GM19455 (cell line): ENCODE measurements around the gene SYNPO.

Experiments used
- ATAC-seq: cut with Tn5 transposase; IDR thresholded peaks from one replicate; pipeline ENCODE4 v1.9.1; 2021; ENCODE audit not compliant: unreplicated experiment

SYNPO gene

GRCh38 chr5:150625164-150625535, 15.3 kb upstream of the SYNPO start:
- no peak for ATAC-seq

- ATAC-seq = no peak
Measured at GRCh38 chr5:150625831-150626746, 14.4 kb upstream of the SYNPO start.

GRCh38 chr5:150626853-150627276, 13.6 kb upstream of the SYNPO start:
- no peak for ATAC-seq

- no peak for ATAC-seq
Measured at GRCh38 chr5:150627731-150628545, 12.5 kb upstream of the SYNPO start.

GRCh38 chr5:150628936-150629485, 11.4 kb upstream of the SYNPO start:
- ATAC-seq = no peak

GRCh38 chr5:150630016-150630415, 10.4 kb upstream of the SYNPO start:
- ATAC-seq = no peak

- no peak for ATAC-seq
Measured at GRCh38 chr5:150630461-150631325, 9.8 kb upstream of the SYNPO start.

GRCh38 chr5:150631326-150631701, 9.1 kb upstream of the SYNPO start:
- no peak for ATAC-seq

GRCh38 chr5:150632305-150633160, 7.9 kb upstream of the SYNPO start:
- no peak for ATAC-seq

GRCh38 chr5:150633429-150633828, 7.0 kb upstream of the SYNPO start:
- no peak for ATAC-seq

GRCh38 chr5:150636391-150637244, 3.8 kb upstream of the SYNPO start:
- ATAC-seq = no peak

- ATAC-seq = no peak
Measured at GRCh38 chr5:150637245-150638052, 3.0 kb upstream of the SYNPO start.

GRCh38 chr5:150638053-150638444, 2.4 kb upstream of the SYNPO start:
- no peak for ATAC-seq

- no peak for ATAC-seq
Measured at GRCh38 chr5:150638488-150639376, 1.7 kb upstream of the SYNPO start.

GRCh38 chr5:150639377-150639692, 1.1 kb upstream of the SYNPO start:
- ATAC-seq = no peak

- no peak for ATAC-seq
Measured at GRCh38 chr5:150639751-150640150, 709 bp upstream of the SYNPO start.

- ATAC-seq = no peak
Measured at GRCh38 chr5:150641006-150641570, 628 bp downstream of the SYNPO start.
